Omental fat pad (tissue), 4 donors: ENCODE results near the gene AUTS2. TPM values are rescaled to one million over a fixed set of nuclear protein-coding genes. Genes with fewer than 3 reads are reported as not detected.

Experiments used
- ATAC-seq: fragments of 150-250 bp; one replicate; pipeline ENCODE4 v1.9.1; 2016; ENCODE audit warnings: mild to moderate bottlenecking, moderate library complexity; ENCODE audit not compliant: low FRiP score
- DNase-seq: peaks from one replicate; pipeline ENCODE4 v3.0.0-alpha.2; 2019; ENCODE audit warnings: low spot score
- CTCF ChIP-seq, 3 donors: fragments of 450-650 bp; IDR thresholded peaks; one replicate each; pipeline ENCODE4 v1.5.1; 2016 to 2017; ENCODE audit warnings: antibody characterized with exemption in 3 of 3, mild to moderate bottlenecking in 3 of 3, moderate library complexity in 2 of 3
- total RNA-seq, 4 donors: library from RNA; depleted of rRNA; stranded (reverse); fragments of >200 nt; gene quantifications; one replicate each; pipeline ENCODE4 v1.1.0, GENCODE V29; 2016

The AUTS2 gene
- total RNA-seq, 4 donors from 2014 or later: 13.2 to 27.0 (median 21.2) TPM

- DNase-seq (no peak), ATAC-seq (no peak)
- no peak for TF ChIP-seq CTCF (IDR thresholded peaks at IDR 0.05)
Measured at GRCh38 chr7:69858471-69858870, 260.2 kb downstream of the AUTS2 start.

- no peak for ATAC-seq
- TF ChIP-seq CTCF (IDR thresholded peaks at IDR 0.05): no peak
Measured at GRCh38 chr7:69859342-69859741, 261.1 kb downstream of the AUTS2 start.

GRCh38 chr7:69860486-69860885 lies 262.2 kb downstream of the AUTS2 start:
- DNase-seq (no peak), ATAC-seq (no peak)
- no peak for TF ChIP-seq CTCF (IDR thresholded peaks at IDR 0.05)

More at GRCh38 chr7:69859342-69859741, 261.1 kb downstream of the AUTS2 start:
- DNase-seq: no peak

GRCh38 chr7:69860941-69861622 lies 262.8 kb downstream of the AUTS2 start:
- TF ChIP-seq CTCF (IDR thresholded peaks at IDR 0.05): no peak
- no peak for DNase-seq
- no peak for ATAC-seq

- no peak for TF ChIP-seq CTCF (IDR thresholded peaks at IDR 0.05)
- ATAC-seq (no peak), DNase-seq (no peak)
Measured at GRCh38 chr7:69862413-69863064, 264.3 kb downstream of the AUTS2 start.

GRCh38 chr7:69864274-69864673 lies 266.0 kb downstream of the AUTS2 start:
- ATAC-seq (no peak), DNase-seq (no peak)
- TF ChIP-seq CTCF (IDR thresholded peaks at IDR 0.05): no peak

- DNase-seq (no peak), ATAC-seq (no peak)
- TF ChIP-seq CTCF (IDR thresholded peaks at IDR 0.05): no peak
Measured at GRCh38 chr7:69864822-69865221, 266.5 kb downstream of the AUTS2 start.
